ENCODE data around the gene EIF1B.

EIF1B gene

GRCh38 chr3:40298075-40298474 lies 11.4 kb upstream of the EIF1B start:
- Mint-ChIP-seq H3K4me1 (ENCODE audit: low read depth) (no peaks in the 10 kb centered on the region), H3K27me3 (no peaks in the 10 kb centered on the region), H3K27ac (no peak overlapping the region), H3K4me3 (no peak overlapping the region), H3K36me3 (ENCODE audit: low read depth) (peaks cover 41% of the 10 kb centered on the region), H3K9me3 (no peaks in the 10 kb centered on the region)
- DNase-seq, result no peak

- Mint-ChIP-seq H3K36me3 (ENCODE audit: low read depth) (peaks cover 37% of the 10 kb centered on the region), H3K27me3 (no peaks in the 10 kb centered on the region), H3K27ac (no peak overlapping the region), H3K4me1 (ENCODE audit: low read depth) (no peaks in the 10 kb centered on the region), H3K4me3 (no peak overlapping the region), H3K9me3 (no peaks in the 10 kb centered on the region)
- DNase-seq, result no peak
Observed at GRCh38 chr3:40299130-40299720, 10.3 kb upstream of the EIF1B start.

- no peak for DNase-seq
- peaks cover 32% of the 10 kb centered on the region for H3K36me3 Mint-ChIP-seq (ENCODE audit: low read depth)
- no peak overlapping the region for H3K27ac Mint-ChIP-seq
- no peaks in the 10 kb centered on the region for H3K27me3 Mint-ChIP-seq
- H3K4me3 Mint-ChIP-seq, result no peak overlapping the region
- no peaks in the 10 kb centered on the region for H3K4me1 Mint-ChIP-seq (ENCODE audit: low read depth)
- H3K9me3 Mint-ChIP-seq, result no peaks in the 10 kb centered on the region
Observed at GRCh38 chr3:40299721-40300335, 9.7 kb upstream of the EIF1B start.

GRCh38 chr3:40302784-40303183 lies 6.7 kb upstream of the EIF1B start:
- Mint-ChIP-seq H3K27me3 (no peaks in the 10 kb centered on the region), H3K27ac (no peak overlapping the region), H3K4me1 (ENCODE audit: low read depth) (no peaks in the 10 kb centered on the region), H3K4me3 (no peak overlapping the region), H3K36me3 (ENCODE audit: low read depth) (peaks cover 21% of the 10 kb centered on the region), H3K9me3 (no peaks in the 10 kb centered on the region)
- DNase-seq, result no peak

GRCh38 chr3:40304352-40304751 lies 5.2 kb upstream of the EIF1B start:
- no peak for DNase-seq
- no peaks in the 10 kb centered on the region for H3K9me3 Mint-ChIP-seq
- no peak overlapping the region for H3K4me3 Mint-ChIP-seq
- peaks cover 19% of the 10 kb centered on the region for H3K36me3 Mint-ChIP-seq (ENCODE audit: low read depth)
- peaks cover 7% of the 10 kb centered on the region for H3K4me1 Mint-ChIP-seq (ENCODE audit: low read depth)
- H3K27me3 Mint-ChIP-seq, result no peaks in the 10 kb centered on the region
- H3K27ac Mint-ChIP-seq, result no peak overlapping the region

- H3K9me3 Mint-ChIP-seq, result no peaks in the 10 kb centered on the region
- no peaks in the 10 kb centered on the region for H3K27me3 Mint-ChIP-seq
- H3K4me1 Mint-ChIP-seq (ENCODE audit: low read depth), result peaks cover 14% of the 10 kb centered on the region
- peaks cover 22% of the 10 kb centered on the region for H3K36me3 Mint-ChIP-seq (ENCODE audit: low read depth)
- H3K4me3 Mint-ChIP-seq, result no peak overlapping the region
- DNase-seq, result no peak
- H3K27ac Mint-ChIP-seq, result no peak overlapping the region
Observed at GRCh38 chr3:40306336-40306735, 3.2 kb upstream of the EIF1B start.

GRCh38 chr3:40307176-40307575 lies 2.3 kb upstream of the EIF1B start:
- Mint-ChIP-seq H3K27ac (no peak overlapping the region), H3K4me1 (ENCODE audit: low read depth) (peaks cover 21% of the 10 kb centered on the region), H3K9me3 (no peaks in the 10 kb centered on the region), H3K27me3 (no peaks in the 10 kb centered on the region), H3K4me3 (no peak overlapping the region), H3K36me3 (ENCODE audit: low read depth) (peaks cover 31% of the 10 kb centered on the region)
- DNase-seq, result no peak

- H3K27me3 Mint-ChIP-seq, result no peaks in the 10 kb centered on the region
- H3K36me3 Mint-ChIP-seq (ENCODE audit: low read depth), result peaks cover 48% of the 10 kb centered on the region
- no peak for DNase-seq
- peak overlapping the region; percentile 99 for H3K27ac Mint-ChIP-seq
- no peaks in the 10 kb centered on the region for H3K9me3 Mint-ChIP-seq
- H3K4me1 Mint-ChIP-seq (ENCODE audit: low read depth), result peaks cover 30% of the 10 kb centered on the region
- H3K4me3 Mint-ChIP-seq, result peak overlapping the region; percentile 100
Observed at GRCh38 chr3:40308725-40309417, 636 bp upstream of the EIF1B start.

- Mint-ChIP-seq H3K27me3 (no peaks in the 10 kb centered on the region), H3K9me3 (no peaks in the 10 kb centered on the region), H3K4me1 (ENCODE audit: low read depth) (peaks cover 30% of the 10 kb centered on the region), H3K27ac (peak overlapping the region; percentile 99), H3K4me3 (peak overlapping the region; percentile 100), H3K36me3 (ENCODE audit: low read depth) (peaks cover 58% of the 10 kb centered on the region)
- DNase-seq, result no peak
Observed at GRCh38 chr3:40309925-40310695, 603 bp downstream of the EIF1B start.

- DNase-seq, result no peak
- no peaks in the 10 kb centered on the region for H3K9me3 Mint-ChIP-seq
- peaks cover 58% of the 10 kb centered on the region for H3K36me3 Mint-ChIP-seq (ENCODE audit: low read depth)
- peak overlapping the region; percentile 100 for H3K4me3 Mint-ChIP-seq
- peaks cover 30% of the 10 kb centered on the region for H3K4me1 Mint-ChIP-seq (ENCODE audit: low read depth)
- H3K27me3 Mint-ChIP-seq, result no peaks in the 10 kb centered on the region
- peak overlapping the region; percentile 99 for H3K27ac Mint-ChIP-seq
Observed at GRCh38 chr3:40310705-40311104, 1.2 kb downstream of the EIF1B start.

- Mint-ChIP-seq H3K27me3 (no peaks in the 10 kb centered on the region), H3K27ac (peak overlapping the region; percentile 75), H3K36me3 (ENCODE audit: low read depth) (peaks cover 58% of the 10 kb centered on the region), H3K4me3 (no peak overlapping the region), H3K4me1 (ENCODE audit: low read depth) (peaks cover 32% of the 10 kb centered on the region), H3K9me3 (no peaks in the 10 kb centered on the region)
- no peak for DNase-seq
Observed at GRCh38 chr3:40312661-40313226, 3.2 kb downstream of the EIF1B start.

GRCh38 chr3:40313975-40314860 lies 4.7 kb downstream of the EIF1B start:
- Mint-ChIP-seq H3K4me3 (no peak overlapping the region), H3K36me3 (ENCODE audit: low read depth) (peaks cover 54% of the 10 kb centered on the region), H3K27me3 (no peaks in the 10 kb centered on the region), H3K27ac (peak overlapping the region; percentile 42), H3K4me1 (ENCODE audit: low read depth) (peaks cover 25% of the 10 kb centered on the region), H3K9me3 (no peaks in the 10 kb centered on the region)
- DNase-seq, result no peak

GRCh38 chr3:40317061-40317855 lies 7.8 kb downstream of the EIF1B start:
- Mint-ChIP-seq H3K36me3 (ENCODE audit: low read depth) (peaks cover 26% of the 10 kb centered on the region), H3K27me3 (no peaks in the 10 kb centered on the region), H3K4me3 (no peak overlapping the region), H3K4me1 (ENCODE audit: low read depth) (peaks cover 10% of the 10 kb centered on the region), H3K9me3 (no peaks in the 10 kb centered on the region), H3K27ac (no peak overlapping the region)
- no peak for DNase-seq

Measured in activated T-cell treated with anti-CD3 and anti-CD28 coated beads, Interleukin-2, amount 50 U/mL, for 24 hours (primary cell).